ENCODE measurements around the gene DCAF15.

Gene DCAF15

DNA sequence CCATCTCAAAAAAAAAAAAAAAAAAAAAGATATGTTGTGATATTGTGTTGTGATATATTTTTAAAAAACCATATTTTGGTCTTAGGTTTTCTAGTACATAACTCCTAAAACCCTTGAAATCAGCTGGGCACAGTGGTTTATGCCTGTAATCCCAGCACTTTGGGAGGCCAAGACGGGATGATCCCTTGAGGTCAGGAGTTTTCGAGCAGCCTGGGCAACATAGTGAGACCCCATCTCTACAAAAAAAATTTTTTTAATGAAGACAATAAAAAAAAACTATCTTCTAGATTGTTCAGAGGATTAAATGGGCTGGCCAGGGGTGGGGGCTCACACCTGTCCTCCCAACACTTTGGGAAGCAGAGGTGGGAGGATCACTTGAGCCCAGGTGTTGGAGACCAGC lies 1.3 kb upstream of the DCAF15 start:
- TF ChIP-seq, protein P1, sequence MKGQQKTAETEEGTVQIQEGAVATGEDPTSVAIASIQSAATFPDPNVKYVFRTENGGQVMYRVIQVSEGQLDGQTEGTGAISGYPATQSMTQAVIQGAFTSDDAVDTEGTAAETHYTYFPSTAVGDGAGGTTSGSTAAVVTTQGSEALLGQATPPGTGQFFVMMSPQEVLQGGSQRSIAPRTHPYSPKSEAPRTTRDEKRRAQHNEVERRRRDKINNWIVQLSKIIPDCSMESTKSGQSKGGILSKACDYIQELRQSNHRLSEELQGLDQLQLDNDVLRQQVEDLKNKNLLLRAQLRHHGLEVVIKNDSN (IDR thresholded peaks at IDR 0.05): no peak
- no peak for TF ChIP-seq EP300 (IDR thresholded peaks at IDR 0.05; ENCODE audit: borderline replicate concordance)
- no peak for TF ChIP-seq RAD21 (IDR thresholded peaks at IDR 0.05; ENCODE audit: low read depth)
- TF ChIP-seq, protein P2, sequence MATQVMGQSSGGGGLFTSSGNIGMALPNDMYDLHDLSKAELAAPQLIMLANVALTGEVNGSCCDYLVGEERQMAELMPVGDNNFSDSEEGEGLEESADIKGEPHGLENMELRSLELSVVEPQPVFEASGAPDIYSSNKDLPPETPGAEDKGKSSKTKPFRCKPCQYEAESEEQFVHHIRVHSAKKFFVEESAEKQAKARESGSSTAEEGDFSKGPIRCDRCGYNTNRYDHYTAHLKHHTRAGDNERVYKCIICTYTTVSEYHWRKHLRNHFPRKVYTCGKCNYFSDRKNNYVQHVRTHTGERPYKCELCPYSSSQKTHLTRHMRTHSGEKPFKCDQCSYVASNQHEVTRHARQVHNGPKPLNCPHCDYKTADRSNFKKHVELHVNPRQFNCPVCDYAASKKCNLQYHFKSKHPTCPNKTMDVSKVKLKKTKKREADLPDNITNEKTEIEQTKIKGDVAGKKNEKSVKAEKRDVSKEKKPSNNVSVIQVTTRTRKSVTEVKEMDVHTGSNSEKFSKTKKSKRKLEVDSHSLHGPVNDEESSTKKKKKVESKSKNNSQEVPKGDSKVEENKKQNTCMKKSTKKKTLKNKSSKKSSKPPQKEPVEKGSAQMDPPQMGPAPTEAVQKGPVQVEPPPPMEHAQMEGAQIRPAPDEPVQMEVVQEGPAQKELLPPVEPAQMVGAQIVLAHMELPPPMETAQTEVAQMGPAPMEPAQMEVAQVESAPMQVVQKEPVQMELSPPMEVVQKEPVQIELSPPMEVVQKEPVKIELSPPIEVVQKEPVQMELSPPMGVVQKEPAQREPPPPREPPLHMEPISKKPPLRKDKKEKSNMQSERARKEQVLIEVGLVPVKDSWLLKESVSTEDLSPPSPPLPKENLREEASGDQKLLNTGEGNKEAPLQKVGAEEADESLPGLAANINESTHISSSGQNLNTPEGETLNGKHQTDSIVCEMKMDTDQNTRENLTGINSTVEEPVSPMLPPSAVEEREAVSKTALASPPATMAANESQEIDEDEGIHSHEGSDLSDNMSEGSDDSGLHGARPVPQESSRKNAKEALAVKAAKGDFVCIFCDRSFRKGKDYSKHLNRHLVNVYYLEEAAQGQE (IDR thresholded peaks at IDR 0.05; ENCODE audit: low read depth): no peak
- TF ChIP-seq EGR1 (IDR thresholded peaks at IDR 0.05): no peak
- TF ChIP-seq ZBTB7A (IDR thresholded peaks at IDR 0.05; ENCODE audit: low read depth): no peak
- no peak for TF ChIP-seq TEAD4 (IDR thresholded peaks at IDR 0.05)
- TF ChIP-seq CEBPB (IDR thresholded peaks at IDR 0.05): no peak
- TF ChIP-seq TCF12 (IDR thresholded peaks at IDR 0.05; ENCODE audit: low read depth): no peak

DNA sequence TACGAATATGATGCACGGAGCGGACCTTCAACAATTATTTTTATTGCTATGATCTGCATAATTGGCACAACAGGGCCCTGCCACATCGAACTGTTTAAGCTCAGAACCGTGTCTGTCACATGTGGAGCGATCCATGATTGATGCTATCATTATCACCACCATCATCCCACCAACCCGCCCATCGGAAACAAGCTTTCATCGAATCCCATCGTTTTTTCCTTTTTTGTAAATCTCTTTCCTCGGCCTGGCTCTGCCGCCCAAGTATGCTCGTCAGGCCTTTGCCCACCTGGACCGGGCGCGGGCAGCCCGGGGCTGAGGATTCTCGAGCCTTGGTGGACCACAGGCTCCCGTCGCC lies 533 bp upstream of the DCAF15 start:
- TF ChIP-seq FOXM1 (IDR thresholded peaks at IDR 0.05; ENCODE audit: borderline replicate concordance, low read depth): no peak
- no peak for TF ChIP-seq TAF1 (IDR thresholded peaks at IDR 0.05; ENCODE audit: low read depth)
- TF ChIP-seq, protein P2 (IDR thresholded peaks at IDR 0.05; ENCODE audit: low read depth): no peak
- TF ChIP-seq YY1 (IDR thresholded peaks at IDR 0.05; ENCODE audit: low read depth): no peak
- TF ChIP-seq, protein P3, sequence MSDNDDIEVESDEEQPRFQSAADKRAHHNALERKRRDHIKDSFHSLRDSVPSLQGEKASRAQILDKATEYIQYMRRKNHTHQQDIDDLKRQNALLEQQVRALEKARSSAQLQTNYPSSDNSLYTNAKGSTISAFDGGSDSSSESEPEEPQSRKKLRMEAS (IDR thresholded peaks at IDR 0.05): no peak
- TF ChIP-seq ZBTB7A (IDR thresholded peaks at IDR 0.05; ENCODE audit: low read depth): no peak
- TF ChIP-seq, protein P1 (IDR thresholded peaks at IDR 0.05): no peak
- TF ChIP-seq RAD21 (IDR thresholded peaks at IDR 0.05; ENCODE audit: low read depth): no peak
- TF ChIP-seq TCF12 (IDR thresholded peaks at IDR 0.05; ENCODE audit: low read depth): no peak
- no peak for TF ChIP-seq CEBPB (IDR thresholded peaks at IDR 0.05)

DNA sequence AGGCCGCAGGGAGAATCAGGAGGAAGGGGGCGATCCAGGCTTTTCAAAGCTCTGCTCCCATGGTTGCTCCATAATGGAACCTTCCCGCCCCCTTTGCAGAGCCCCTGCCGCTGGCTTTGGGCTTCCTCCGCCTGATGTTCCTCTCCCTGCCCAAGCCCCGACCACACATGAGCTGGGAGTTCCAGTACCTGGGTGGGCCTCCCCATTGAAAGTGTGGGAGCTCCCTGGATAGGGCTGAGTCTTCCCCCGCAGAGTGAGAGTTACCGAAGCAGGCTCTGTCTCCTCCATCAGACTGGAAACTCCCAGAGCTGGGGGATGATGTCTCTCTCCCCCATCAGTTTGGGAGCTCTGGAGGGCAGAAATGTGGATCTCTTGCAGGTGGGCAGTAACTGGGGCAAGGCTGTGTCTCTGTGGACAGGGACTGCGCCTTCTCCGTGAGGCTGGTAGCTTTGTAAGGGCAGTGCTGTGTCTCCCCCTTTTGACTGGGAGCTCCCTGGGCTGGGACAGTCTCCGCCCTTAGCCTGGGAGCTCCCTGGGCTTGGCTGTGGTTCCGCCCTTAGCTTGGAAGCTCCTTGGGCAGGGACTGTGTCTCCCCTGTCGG lies 722 bp downstream of the DCAF15 start:
- TF ChIP-seq, protein P3 (IDR thresholded peaks at IDR 0.05): no peak
- TF ChIP-seq TCF12 (IDR thresholded peaks at IDR 0.05; ENCODE audit: low read depth): no peak
- no peak for TF ChIP-seq ZBTB7A (IDR thresholded peaks at IDR 0.05; ENCODE audit: low read depth)
- TF ChIP-seq YY1 (IDR thresholded peaks at IDR 0.05; ENCODE audit: low read depth): no peak
- TF ChIP-seq TEAD4 (IDR thresholded peaks at IDR 0.05): no peak
- TF ChIP-seq NFIC (IDR thresholded peaks at IDR 0.05): no peak
- no peak for TF ChIP-seq EP300 (IDR thresholded peaks at IDR 0.05; ENCODE audit: borderline replicate concordance)
- no peak for TF ChIP-seq FOXM1 (IDR thresholded peaks at IDR 0.05; ENCODE audit: borderline replicate concordance, low read depth)
- no peak for TF ChIP-seq CEBPB (IDR thresholded peaks at IDR 0.05)
- no peak for TF ChIP-seq RAD21 (IDR thresholded peaks at IDR 0.05; ENCODE audit: low read depth)
- TF ChIP-seq, protein P2 (IDR thresholded peaks at IDR 0.05; ENCODE audit: low read depth): no peak
- no peak for TF ChIP-seq EGR1 (IDR thresholded peaks at IDR 0.05)
- no peak for TF ChIP-seq TAF1 (IDR thresholded peaks at IDR 0.05; ENCODE audit: low read depth)

DNA sequence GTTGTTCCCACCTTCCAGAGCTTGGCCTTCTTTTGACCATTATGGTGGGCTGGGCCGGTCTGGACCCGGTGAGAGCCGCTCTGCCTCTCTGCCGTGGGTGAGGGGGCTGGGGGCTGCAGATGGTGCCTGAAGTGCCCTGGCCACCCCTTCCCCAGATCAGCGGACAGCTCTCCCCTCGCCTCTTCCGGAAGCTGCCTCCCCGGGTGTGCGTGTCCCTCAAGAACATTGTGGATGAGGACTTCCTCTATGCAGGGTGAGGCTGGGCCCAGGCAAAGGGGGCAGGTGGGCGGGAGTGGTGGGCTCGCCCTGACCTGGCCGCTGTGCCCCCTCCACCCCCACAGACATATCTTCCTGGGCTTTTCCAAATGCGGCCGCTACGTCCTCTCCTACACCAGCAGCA lies 1.9 kb downstream of the DCAF15 start:
- TF ChIP-seq TCF12 (IDR thresholded peaks at IDR 0.05; ENCODE audit: low read depth) (no peak), CREB1 (IDR thresholded peaks at IDR 0.05; ENCODE audit: low read depth) (no peak), EGR1 (IDR thresholded peaks at IDR 0.05) (no peak), TEAD4 (IDR thresholded peaks at IDR 0.05) (no peak), FOXM1 (IDR thresholded peaks at IDR 0.05; ENCODE audit: borderline replicate concordance, low read depth) (no peak), YY1 (IDR thresholded peaks at IDR 0.05; ENCODE audit: low read depth) (no peak), EP300 (IDR thresholded peaks at IDR 0.05; ENCODE audit: borderline replicate concordance) (no peak), CEBPB (IDR thresholded peaks at IDR 0.05) (no peak), RAD21 (IDR thresholded peaks at IDR 0.05; ENCODE audit: low read depth) (no peak), NFIC (IDR thresholded peaks at IDR 0.05) (no peak), TAF1 (IDR thresholded peaks at IDR 0.05; ENCODE audit: low read depth) (no peak)
- TF ChIP-seq, protein P1 (IDR thresholded peaks at IDR 0.05): no peak
- TF ChIP-seq, protein P2 (IDR thresholded peaks at IDR 0.05; ENCODE audit: low read depth): no peak
- TF ChIP-seq, protein P3 (IDR thresholded peaks at IDR 0.05): no peak
